IPS DF 19.7 (cell line): ENCODE results near the gene OCEL1.
"Not testable (repeated sequence)": the region's sequence is repeated elsewhere in the genome, so short reads cannot be mapped to it uniquely, and the experiment has no call there.

Source experiments
- DNase-seq: peaks from one replicate; pipeline ENCODE4 v3.0.0-alpha.2; 2013; ENCODE audit warnings: low read depth, low spot score

The OCEL1 gene, protein sequence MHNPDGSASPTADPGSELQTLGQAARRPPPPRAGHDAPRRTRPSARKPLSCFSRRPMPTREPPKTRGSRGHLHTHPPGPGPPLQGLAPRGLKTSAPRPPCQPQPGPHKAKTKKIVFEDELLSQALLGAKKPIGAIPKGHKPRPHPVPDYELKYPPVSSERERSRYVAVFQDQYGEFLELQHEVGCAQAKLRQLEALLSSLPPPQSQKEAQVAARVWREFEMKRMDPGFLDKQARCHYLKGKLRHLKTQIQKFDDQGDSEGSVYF

DNA sequence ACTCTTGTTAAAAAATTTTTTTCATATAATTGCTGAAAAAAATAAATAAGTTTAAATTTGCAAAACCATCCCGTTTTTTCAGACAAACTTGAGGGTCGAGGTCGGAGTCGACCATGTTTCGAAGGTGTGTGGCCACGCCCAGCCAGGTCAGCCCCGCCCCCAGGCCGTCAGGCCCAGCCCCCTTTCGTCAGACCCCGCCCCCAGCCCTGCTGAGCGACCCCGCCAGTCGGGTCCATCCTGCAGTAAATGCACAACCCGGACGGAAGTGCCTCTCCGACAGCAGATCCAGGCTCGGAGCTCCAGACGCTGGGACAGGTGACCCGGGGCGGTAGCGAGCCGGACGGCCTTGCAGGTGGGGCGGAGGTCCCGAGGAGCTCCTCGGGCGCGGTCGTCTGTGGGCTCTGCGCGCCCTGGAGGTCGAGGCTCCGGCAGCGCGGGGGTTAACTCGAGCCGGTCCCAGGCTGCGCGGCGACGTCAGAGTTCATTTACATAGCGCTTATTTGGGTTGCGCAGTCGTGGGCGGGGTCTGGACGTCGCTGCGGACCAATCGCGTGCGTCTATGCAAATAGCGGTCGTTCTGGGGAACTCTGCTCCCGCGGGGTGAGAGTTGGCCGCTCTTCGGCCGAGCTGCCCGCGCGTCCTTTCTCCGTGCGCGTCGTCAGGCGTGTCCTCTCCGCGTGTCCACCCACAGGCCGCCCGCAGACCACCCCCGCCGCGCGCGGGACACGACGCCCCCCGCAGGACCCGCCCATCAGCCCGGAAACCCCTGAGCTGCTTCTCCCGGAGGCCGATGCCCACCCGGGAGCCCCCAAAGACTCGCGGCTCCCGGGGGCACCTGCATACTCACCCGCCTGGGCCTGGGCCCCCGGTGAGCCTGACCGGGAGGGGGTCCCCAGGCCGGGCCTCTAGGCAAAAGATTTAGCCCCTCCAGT is at the start of gene OCEL1:
TSS of gene OCEL1 (plus strand) at position 225 of the 932 bp plus-strand sequence. CDS start at position 247, 22 bp downstream.
- DNase-seq: peak; percentile 90

GRCh38 chr19:17178291-17178690 is 47.7 kb upstream of the OCEL1 start:
- DNase-seq: no peak

GRCh38 chr19:17180997-17181702 is 44.9 kb upstream of the OCEL1 start:
- no peak for DNase-seq

GRCh38 chr19:17183271-17183761 is 42.7 kb upstream of the OCEL1 start:
- no peak for DNase-seq

GRCh38 chr19:17183858-17184321 is 42.1 kb upstream of the OCEL1 start:
- DNase-seq: no peak

GRCh38 chr19:17184371-17184841 is 41.6 kb upstream of the OCEL1 start:
- no peak for DNase-seq

GRCh38 chr19:17185590-17185989 is 40.4 kb upstream of the OCEL1 start:
- DNase-seq: no peak

DNA sequence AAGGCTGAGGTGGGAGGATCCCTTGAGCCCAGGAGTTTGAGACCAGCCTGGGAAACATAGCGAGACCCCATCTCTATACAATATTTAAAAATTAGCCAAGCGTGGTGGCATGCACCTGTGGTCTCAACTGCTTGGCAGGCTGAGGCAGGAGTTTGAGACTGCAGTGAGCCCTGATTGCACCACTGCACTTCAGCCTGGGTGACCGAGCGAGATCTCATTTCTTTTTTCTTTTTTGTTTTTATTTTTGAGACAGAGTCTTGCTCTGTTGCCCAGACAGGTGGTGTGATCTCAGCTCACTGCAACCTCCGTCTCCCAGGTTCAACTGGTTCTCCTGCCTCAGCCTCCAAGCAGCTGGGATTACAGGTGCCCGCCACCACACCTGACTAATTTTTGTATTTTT is 34.3 kb upstream of the OCEL1 start:
- not testable (repeated sequence) for DNase-seq

DNA sequence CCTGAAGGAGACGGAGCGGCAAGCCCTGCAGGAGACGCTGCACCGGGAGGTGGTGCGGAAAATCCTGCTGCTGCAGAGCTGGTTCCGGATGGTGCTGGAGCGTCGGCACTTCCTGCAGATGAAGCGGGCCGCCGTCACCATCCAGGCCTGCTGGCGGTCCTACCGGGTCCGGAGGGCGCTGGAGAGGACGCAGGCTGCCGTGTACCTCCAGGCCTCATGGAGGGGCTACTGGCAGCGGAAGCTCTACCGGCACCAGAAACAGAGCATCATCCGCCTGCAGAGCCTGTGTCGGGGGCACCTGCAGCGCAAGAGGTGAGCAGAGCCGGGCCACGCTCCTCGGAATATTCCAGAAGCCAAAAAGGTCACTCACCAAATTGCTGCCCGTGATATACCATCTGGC is 33.3 kb upstream of the OCEL1 start:
- DNase-seq: no peak

DNA sequence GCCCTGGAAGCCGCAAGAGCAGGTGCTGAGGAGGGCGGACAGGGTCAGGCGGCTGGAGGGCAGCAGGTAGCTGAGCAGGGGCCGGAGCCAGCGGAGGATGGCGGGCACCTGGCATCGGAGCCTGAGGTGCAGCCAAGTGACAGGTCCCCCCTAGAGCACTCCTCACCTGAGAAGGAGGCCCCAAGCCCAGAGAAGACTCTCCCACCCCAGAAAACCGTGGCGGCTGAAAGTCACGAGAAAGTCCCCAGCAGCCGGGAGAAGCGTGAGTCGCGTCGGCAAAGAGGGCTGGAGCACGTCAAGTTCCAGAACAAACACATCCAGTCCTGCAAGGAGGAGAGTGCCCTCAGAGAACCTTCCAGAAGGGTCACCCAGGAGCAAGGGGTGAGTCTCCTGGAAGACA is 31.4 kb upstream of the OCEL1 start:
- no peak for DNase-seq

DNA sequence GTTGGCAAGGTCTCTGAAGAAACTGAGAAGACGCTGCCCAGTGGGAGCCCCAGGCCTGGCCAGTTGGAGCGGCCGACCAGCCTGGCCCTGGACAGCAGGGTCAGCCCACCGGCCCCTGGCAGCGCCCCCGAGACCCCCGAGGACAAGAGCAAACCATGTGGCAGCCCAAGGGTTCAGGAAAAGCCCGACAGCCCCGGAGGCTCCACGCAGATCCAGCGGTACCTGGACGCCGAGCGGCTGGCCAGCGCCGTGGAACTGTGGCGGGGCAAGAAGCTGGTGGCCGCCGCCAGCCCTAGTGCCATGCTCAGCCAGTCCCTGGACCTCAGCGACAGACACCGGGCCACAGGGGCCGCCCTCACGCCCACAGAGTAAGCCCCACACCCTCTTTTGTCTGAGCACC is 30.9 kb upstream of the OCEL1 start:
- no peak for DNase-seq

DNA sequence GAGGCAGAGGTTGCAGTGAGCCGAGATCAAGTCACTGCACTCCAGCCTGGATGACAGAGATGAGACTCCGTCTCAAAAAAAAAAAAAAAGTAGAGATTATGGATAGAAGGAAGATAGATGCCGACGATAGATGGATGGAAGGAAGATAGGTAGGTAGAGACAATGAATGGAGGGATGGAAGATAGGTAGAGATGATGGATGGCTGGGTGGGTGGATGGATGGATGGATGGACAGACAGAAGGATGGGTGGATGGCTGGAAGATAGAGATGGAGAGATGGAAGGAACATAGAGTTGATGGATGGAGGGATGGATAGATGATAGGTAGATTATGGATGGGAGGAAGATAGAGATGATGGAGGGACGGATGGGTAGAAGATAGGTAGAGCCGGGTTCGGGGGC is 29.4 kb upstream of the OCEL1 start:
- DNase-seq: no peak

- no peak for DNase-seq
These were observed 28.4 kb upstream of the OCEL1 start for GRCh38 chr19:17197666-17198065.

DNA sequence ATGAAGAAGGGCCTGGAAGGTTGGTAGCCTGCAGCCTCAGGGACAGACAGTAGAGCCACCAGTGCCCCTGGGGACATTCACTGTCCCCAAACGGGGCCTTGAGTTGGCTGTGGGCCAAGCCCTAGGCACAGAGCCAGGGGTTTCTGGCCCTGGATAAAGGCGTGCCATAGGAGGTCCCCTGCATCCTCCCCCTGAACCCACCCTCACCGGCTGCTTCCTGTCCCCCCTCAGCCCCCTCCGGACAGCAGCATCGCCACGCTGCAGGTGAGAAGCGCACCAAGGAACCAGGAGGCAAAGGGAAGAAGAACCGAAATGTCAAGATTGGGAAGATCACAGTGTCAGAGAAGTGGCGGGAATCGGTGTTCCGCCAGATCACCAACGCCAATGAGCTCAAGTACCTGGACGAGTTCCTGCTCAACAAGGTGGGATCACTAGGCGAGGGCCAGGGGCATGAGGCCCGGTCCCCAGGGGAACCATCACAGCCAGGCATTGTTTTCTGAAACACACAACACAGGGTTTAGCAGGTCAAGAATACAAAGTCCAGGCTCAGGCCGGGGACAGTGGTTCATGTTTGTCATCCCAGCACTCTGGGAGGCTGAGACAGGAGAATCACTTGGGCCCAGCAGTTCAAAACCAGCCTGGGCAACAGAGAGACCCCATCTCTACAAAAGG is 25.5 kb upstream of the OCEL1 start:
- DNase-seq: no peak

DNA sequence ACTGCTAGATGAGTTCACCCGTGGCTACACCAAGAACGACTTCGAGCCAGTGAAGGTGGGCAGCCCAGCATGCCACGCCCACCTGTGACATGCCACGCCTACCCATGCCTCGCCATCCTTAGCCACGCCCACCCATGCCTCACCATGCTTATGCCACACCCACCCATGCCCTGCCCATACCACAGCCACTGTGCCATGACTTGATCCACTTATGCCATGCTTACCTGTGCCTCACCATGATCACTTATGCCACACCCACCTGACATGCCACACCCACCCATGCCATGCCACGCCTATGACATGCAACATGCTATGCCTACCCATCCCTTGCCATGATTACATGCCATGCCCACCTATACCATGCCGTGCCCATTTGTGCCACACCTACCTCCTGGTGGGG is 23.8 kb upstream of the OCEL1 start:
- no peak for DNase-seq

- DNase-seq: no peak
These were observed 23.3 kb upstream of the OCEL1 start for GRCh38 chr19:17202713-17203112.

DNA sequence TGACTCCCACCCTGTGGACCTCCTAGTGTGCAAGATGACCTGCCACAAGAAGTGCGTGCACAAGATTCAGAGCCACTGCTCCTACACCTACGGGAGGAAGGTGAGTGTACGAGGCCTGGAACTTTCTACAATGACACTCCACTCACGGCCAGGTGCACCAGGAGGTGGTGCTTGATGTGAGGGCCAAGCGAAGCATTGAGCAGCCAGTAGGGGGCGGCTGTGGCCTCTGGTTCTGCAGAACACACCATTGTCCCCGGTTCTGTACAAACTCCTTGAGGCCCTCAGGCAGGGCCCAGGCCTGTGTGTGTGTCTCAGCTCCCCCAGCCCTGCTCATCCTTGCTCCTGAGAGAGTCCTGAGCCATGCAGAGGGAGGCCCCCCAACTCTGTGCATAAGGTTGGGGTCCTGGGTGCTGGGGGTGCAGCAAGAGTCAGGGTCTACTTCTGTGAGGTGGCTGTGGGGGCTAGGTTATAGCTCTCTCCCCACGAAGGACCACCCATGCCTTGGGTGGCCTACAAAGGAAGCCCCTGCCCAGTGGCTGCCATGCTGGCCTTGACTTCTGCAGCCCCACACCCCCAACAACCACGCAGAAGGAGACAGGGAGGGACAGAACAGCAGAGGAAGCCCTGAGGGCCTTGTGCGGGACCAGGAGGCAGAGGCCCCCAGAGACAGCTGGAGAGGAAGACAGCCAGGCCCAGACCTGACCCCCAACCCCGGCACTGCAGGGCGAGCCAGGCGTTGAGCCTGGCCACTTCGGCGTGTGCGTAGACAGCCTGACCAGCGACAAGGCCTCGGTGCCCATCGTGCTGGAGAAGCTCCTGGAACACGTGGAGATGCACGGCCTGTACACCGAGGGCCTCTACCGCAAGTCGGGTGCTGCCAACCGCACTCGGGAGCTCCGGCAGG is 20.5 kb upstream of the OCEL1 start:
- no peak for DNase-seq

GRCh38 chr19:17206736-17207581 is 19.1 kb upstream of the OCEL1 start:
- DNase-seq: no peak
